HG03571 (cell line): Measurements from ENCODE around the gene PSME2.
A peak's percentile ranks its signal among the peaks of the same experiment; 100 is the strongest.

ENCODE experiments used
- ATAC-seq: cut with Tn5 transposase; IDR thresholded peaks from one replicate; pipeline ENCODE4 v1.9.1; 2021; ENCODE audit not compliant: unreplicated experiment

Gene PSME2

GRCh38 chr14:24156840-24157239, 10.4 kb upstream of the PSME2 start:
- no peak for ATAC-seq

GRCh38 chr14:24155100-24155499, 8.7 kb upstream of the PSME2 start:
- no peak for ATAC-seq

GRCh38 chr14:24151404-24152080, 5.1 kb upstream of the PSME2 start:
- no peak for ATAC-seq

GRCh38 chr14:24150993-24151392, 4.6 kb upstream of the PSME2 start:
- no peak for ATAC-seq

- no peak for ATAC-seq
Observed at GRCh38 chr14:24150567-24150966, 4.2 kb upstream of the PSME2 start.

GRCh38 chr14:24150061-24150460, 3.7 kb upstream of the PSME2 start:
- no peak for ATAC-seq

GRCh38 chr14:24149302-24149969, 3.0 kb upstream of the PSME2 start:
- no peak for ATAC-seq

- ATAC-seq, result no peak
Observed at GRCh38 chr14:24147761-24148428, 1.5 kb upstream of the PSME2 start.

GRCh38 chr14:24146978-24147760, 759 bp upstream of the PSME2 start, which contains the start of gene RNF31:
RNF31 (plus strand) TSS chr14:24147498; CDS start chr14:24147699, 201 bp downstream.
- peak; percentile 80 for ATAC-seq

GRCh38 chr14:24145690-24146452, 539 bp downstream of the PSME2 start:
- no peak for ATAC-seq

- no peak for ATAC-seq
Observed at GRCh38 chr14:24145219-24145618, 1.2 kb downstream of the PSME2 start.

- no peak for ATAC-seq
Observed at GRCh38 chr14:24144451-24144850, 2.0 kb downstream of the PSME2 start.

- ATAC-seq, result no peak
Observed at GRCh38 chr14:24143511-24143910, 2.9 kb downstream of the PSME2 start.

- peak; percentile 80 for ATAC-seq
Observed at GRCh38 chr14:24141097-24141880, 5.1 kb downstream of the PSME2 start, which contains the start of gene EMC9. EMC9 (minus strand) TSS chr14:24141591; CDS start chr14:24141304, 287 bp downstream.

GRCh38 chr14:24139272-24139934, 7.0 kb downstream of the PSME2 start:
- ATAC-seq, result no peak

GRCh38 chr14:24138396-24139271, 7.8 kb downstream of the PSME2 start:
- no peak for ATAC-seq

GRCh38 chr14:24137529-24138395, 8.6 kb downstream of the PSME2 start:
- ATAC-seq, result no peak
